ENCODE data around the gene NSL1.

The NSL1 gene

GRCh38 chr1:212684521-212685090 lies 107.0 kb downstream of the NSL1 start:
- peak overlapping the region; percentile 1 to 85 (median 74); a peak in 15 of 22 replicates for H3K27ac ChIP-seq
- 0 out of 22 replicates have a peak, but pooled peaks cover 0 to 5% (median 0%) of the 10 kb centered on the region in 11 experiments for H4K20me1 ChIP-seq
- peak overlapping the region in 2 of 11 experiments; percentile 32 to 38; a peak in 2 of 22 replicates for H3K9ac ChIP-seq
- H3K27me3 ChIP-seq = no peaks in the 10 kb centered on the region
- peaks cover 15 to 99% (median 55%) of the 10 kb centered on the region in 10 experiments for H3K4me1 ChIP-seq
- peak overlapping the region in 9 of 11 experiments; percentile 70 to 95 (median 86); a peak in 15 of 22 replicates for H3K4me2 ChIP-seq
- peaks cover 0 to 43% (median 17%) of the 10 kb centered on the region in 11 experiments; a peak in 16 of 22 replicates for H3K36me3 ChIP-seq
- no peak overlapping the region for H3K4me3 ChIP-seq
- no peak for TF ChIP-seq Cebpa-rat (IDR thresholded peaks at IDR 0.05)
- no peaks in the 10 kb centered on the region for H3K9me3 ChIP-seq (replicated peaks in 1 of 11)

DNA sequence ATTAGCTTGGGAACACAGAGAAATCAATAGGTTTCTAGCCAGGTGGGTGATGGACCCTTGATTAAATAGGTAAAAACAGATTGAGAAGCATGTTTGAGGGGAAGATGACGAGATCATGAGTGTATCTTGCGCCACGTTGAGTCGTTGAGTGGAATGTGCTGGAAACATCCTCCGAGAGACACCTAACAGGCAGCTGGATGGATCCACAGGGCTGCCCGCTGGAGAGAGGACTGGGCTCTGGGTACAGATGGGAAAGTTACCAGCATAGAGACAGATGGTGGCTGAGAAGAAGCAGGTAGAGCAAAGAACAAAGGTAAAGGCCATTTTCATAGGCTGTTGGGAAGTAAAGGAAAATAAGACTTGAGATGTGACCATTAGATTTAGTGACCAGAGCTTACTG lies 107.5 kb downstream of the NSL1 start:
- Histone ChIP-seq H3K27me3 (no peaks in the 10 kb centered on the region), H3K4me2 (peak overlapping the region; percentile 50 to 95 (median 81); a peak in 20 of 22 replicates), H4K20me1 (0 out of 22 replicates have a peak, but pooled peaks cover 0 to under 1% (median 0%) of the 10 kb centered on the region in 11 experiments), H3K4me1 (peaks cover 15 to 100% (median 61%) of the 10 kb centered on the region in 10 experiments), H3K27ac (peak overlapping the region in 10 of 11 experiments; percentile 56 to 85 (median 75); a peak in 19 of 22 replicates), H3K36me3 (peaks cover 0 to 43% (median 17%) of the 10 kb centered on the region in 11 experiments; a peak in 16 of 22 replicates), H3K9ac (peak overlapping the region in 7 of 11 experiments; percentile 43 to 75 (median 65); a peak in 8 of 22 replicates), H3K4me3 (0 out of 20 replicates have a peak overlapping the region, but pooled peaks of 1 of the 10 experiments have one; percentile 33), H3K9me3 (replicated peaks in 1 of 11) (no peaks in the 10 kb centered on the region)
- no peak for TF ChIP-seq Cebpa-rat (IDR thresholded peaks at IDR 0.05)

DNA sequence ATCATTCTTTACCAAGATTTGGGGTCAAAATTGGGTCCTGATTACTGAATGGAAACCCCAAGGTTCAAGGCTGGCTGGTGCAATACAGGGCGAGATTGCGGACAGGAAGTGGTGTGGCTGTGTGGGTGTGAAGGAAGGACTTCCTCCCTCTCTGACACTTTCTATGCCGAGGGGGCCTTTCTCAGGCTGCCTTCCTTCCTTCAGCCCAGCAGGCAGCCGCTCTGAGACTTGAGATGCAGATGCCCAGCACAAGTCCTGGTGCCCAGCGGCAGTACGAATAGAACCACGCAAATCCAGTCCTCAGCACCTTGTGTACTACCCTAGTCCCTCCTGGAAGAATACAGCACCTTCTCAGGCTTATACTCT lies 108.2 kb downstream of the NSL1 start:
- peaks cover 15 to 100% (median 66%) of the 10 kb centered on the region in 10 experiments for H3K4me1 ChIP-seq
- H3K27ac ChIP-seq = peak overlapping the region; percentile 56 to 85 (median 74)
- peak overlapping the region in 5 of 10 experiments; percentile 1 to 51 (median 24); a peak in 8 of 20 replicates for H3K4me3 ChIP-seq
- H3K9ac ChIP-seq = peak overlapping the region; percentile 25 to 75 (median 53); a peak in 15 of 22 replicates
- H3K36me3 ChIP-seq = peaks cover 0 to 38% (median 17%) of the 10 kb centered on the region in 11 experiments; a peak in 16 of 22 replicates
- TF ChIP-seq Cebpa-rat (IDR thresholded peaks at IDR 0.05) = peak in 10 of 11 experiments; percentile 11 to 88 (median 68); a peak in 13 of 22 replicates
- peak overlapping the region; percentile 50 to 95 (median 81) for H3K4me2 ChIP-seq
- H4K20me1 ChIP-seq = no peaks in the 10 kb centered on the region
- H3K9me3 ChIP-seq (replicated peaks in 1 of 11) = no peaks in the 10 kb centered on the region
- H3K27me3 ChIP-seq = no peaks in the 10 kb centered on the region

- H3K36me3 ChIP-seq = peaks cover 0 to 17% (median 3%) of the 10 kb centered on the region in 11 experiments; a peak in 10 of 22 replicates
- peak overlapping the region in 4 of 11 experiments; percentile 6 to 93 (median 56); a peak in 8 of 22 replicates for H3K4me2 ChIP-seq
- H3K4me3 ChIP-seq = no peak overlapping the region
- H3K9me3 ChIP-seq (replicated peaks in 1 of 11) = no peaks in the 10 kb centered on the region
- H4K20me1 ChIP-seq = no peaks in the 10 kb centered on the region
- no peaks in the 10 kb centered on the region for H3K27me3 ChIP-seq
- peaks cover 15 to 88% (median 62%) of the 10 kb centered on the region in 10 experiments for H3K4me1 ChIP-seq
- TF ChIP-seq Cebpa-rat (IDR thresholded peaks at IDR 0.05) = no peak
- no peak overlapping the region for H3K9ac ChIP-seq
- H3K27ac ChIP-seq = no peak overlapping the region; a peak in 1 of 22 replicates
These were observed 110.7 kb downstream of the NSL1 start for GRCh38 chr1:212680680-212681389.

GRCh38 chr1:212678456-212679410 lies 112.8 kb downstream of the NSL1 start:
- no peaks in the 10 kb centered on the region for H3K27me3 ChIP-seq
- H4K20me1 ChIP-seq = no peaks in the 10 kb centered on the region
- TF ChIP-seq Cebpa-rat (IDR thresholded peaks at IDR 0.05) = no peak
- peak overlapping the region in 2 of 10 experiments; percentile 18 to 35; a peak in 3 of 20 replicates for H3K4me3 ChIP-seq
- H3K36me3 ChIP-seq = no peaks in the 10 kb centered on the region
- H3K4me1 ChIP-seq = peaks cover 11 to 67% (median 41%) of the 10 kb centered on the region in 10 experiments
- peak overlapping the region in 9 of 11 experiments; percentile 14 to 93 (median 74); a peak in 17 of 22 replicates for H3K4me2 ChIP-seq
- peak overlapping the region in 4 of 11 experiments; percentile 37 to 65 (median 53); a peak in 6 of 22 replicates for H3K9ac ChIP-seq
- H3K9me3 ChIP-seq (replicated peaks in 1 of 11) = no peaks in the 10 kb centered on the region
- peak overlapping the region in 8 of 11 experiments; percentile 10 to 78 (median 47); a peak in 14 of 22 replicates for H3K27ac ChIP-seq

DNA sequence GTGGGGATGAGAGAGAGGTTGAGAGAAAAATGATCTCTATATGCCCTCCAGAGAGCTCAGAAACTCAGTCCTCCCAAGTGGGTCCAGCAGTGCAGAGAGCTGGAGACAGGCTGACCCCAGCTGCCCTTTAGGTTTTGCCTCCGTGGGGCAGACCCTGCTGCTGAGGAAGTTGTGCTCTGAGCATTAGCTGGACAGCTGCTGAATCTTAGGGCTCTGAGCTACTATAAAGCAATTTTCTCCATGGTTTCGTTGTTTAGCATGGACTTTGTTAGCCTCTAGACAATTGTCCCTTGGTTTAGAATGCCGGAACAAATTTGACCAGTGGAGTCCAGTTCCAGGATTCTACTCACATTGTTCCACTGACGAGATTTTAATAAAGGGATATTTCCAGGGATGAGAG lies 114.0 kb downstream of the NSL1 start:
- Histone ChIP-seq H3K27me3 (no peaks in the 10 kb centered on the region), H3K27ac (peak overlapping the region in 3 of 11 experiments; percentile 51 to 71 (median 54); a peak in 2 of 22 replicates), H3K4me2 (peak overlapping the region in 5 of 11 experiments; percentile 74 to 93 (median 85); a peak in 10 of 22 replicates), H3K4me3 (no peak overlapping the region), H3K4me1 (peaks cover 0 to 61% (median 30%) of the 10 kb centered on the region in 10 experiments; a peak in 17 of 20 replicates), H3K9ac (no peak overlapping the region), H3K9me3 (replicated peaks in 1 of 11) (no peaks in the 10 kb centered on the region), H4K20me1 (no peaks in the 10 kb centered on the region), H3K36me3 (no peaks in the 10 kb centered on the region)
- TF ChIP-seq Cebpa-rat (IDR thresholded peaks at IDR 0.05) = no peak

- Histone ChIP-seq H3K4me1 (peaks cover 0 to 61% (median 26%) of the 10 kb centered on the region in 10 experiments; a peak in 17 of 20 replicates), H3K27ac (no peak overlapping the region), H4K20me1 (no peaks in the 10 kb centered on the region)
These were observed 114.4 kb downstream of the NSL1 start for GRCh38 chr1:212677136-212677535.

More at GRCh38 chr1:212677136-212677535, 114.4 kb downstream of the NSL1 start:
- H3K36me3 ChIP-seq = no peaks in the 10 kb centered on the region
- H3K4me2 ChIP-seq = peak overlapping the region in 3 of 11 experiments; percentile 74 to 93 (median 84); a peak in 6 of 22 replicates
- no peak overlapping the region for H3K9ac ChIP-seq
- no peak overlapping the region for H3K4me3 ChIP-seq
- no peaks in the 10 kb centered on the region for H3K27me3 ChIP-seq
- no peak for TF ChIP-seq Cebpa-rat (IDR thresholded peaks at IDR 0.05)
- no peaks in the 10 kb centered on the region for H3K9me3 ChIP-seq (replicated peaks in 1 of 11)

Measured in BLaER1 treated with 17β-estradiol and CSF1 and Interleukin-3, amounts not matched to agents 10 nM and 100 nM (cell line).